ENCODE results near the gene SLCO3A1. TPM values are rescaled to one million over a fixed set of nuclear protein-coding genes. Genes with fewer than 3 reads are reported as not detected.

The SLCO3A1 gene
- total and polyA plus RNA-seq, 2 of the 8 experiments (the other 6 are each of a cell fraction or from before 2014, with no cell fraction given), result 15.1 to 20.4 TPM

DNA sequence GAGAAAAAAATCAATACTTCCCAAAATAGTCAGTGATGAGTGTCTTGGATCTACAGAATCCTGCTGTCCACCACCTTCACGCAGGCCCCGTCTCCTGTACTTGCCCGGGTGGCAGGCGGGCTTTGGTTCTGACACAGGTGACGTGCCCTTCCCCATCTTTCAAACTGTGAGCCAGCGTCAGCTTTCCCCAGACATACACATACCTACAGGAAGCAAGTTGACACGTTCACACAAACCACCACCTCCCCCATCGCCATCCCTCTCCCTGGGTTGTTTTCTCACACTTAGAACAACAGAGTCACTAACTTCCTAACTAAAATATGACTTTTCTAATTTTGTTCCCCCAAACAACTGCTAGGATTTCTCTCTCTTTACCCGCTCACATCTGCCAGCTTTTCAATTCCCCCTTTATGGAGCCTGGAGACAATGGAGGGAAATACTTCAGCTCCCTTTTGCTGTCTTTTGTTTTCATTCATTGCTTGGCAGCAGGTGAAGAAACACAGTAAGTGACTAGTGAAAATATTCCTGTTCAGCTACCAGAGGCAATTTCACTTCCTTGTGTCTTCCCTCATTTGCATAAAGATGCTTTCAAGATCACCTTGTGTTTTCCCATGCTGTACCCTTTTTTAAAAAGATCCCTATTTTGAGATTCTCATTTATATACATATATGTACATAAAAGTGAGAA, 248.3 kb downstream of the SLCO3A1 start (continued):
- TF ChIP-seq, protein P1, sequence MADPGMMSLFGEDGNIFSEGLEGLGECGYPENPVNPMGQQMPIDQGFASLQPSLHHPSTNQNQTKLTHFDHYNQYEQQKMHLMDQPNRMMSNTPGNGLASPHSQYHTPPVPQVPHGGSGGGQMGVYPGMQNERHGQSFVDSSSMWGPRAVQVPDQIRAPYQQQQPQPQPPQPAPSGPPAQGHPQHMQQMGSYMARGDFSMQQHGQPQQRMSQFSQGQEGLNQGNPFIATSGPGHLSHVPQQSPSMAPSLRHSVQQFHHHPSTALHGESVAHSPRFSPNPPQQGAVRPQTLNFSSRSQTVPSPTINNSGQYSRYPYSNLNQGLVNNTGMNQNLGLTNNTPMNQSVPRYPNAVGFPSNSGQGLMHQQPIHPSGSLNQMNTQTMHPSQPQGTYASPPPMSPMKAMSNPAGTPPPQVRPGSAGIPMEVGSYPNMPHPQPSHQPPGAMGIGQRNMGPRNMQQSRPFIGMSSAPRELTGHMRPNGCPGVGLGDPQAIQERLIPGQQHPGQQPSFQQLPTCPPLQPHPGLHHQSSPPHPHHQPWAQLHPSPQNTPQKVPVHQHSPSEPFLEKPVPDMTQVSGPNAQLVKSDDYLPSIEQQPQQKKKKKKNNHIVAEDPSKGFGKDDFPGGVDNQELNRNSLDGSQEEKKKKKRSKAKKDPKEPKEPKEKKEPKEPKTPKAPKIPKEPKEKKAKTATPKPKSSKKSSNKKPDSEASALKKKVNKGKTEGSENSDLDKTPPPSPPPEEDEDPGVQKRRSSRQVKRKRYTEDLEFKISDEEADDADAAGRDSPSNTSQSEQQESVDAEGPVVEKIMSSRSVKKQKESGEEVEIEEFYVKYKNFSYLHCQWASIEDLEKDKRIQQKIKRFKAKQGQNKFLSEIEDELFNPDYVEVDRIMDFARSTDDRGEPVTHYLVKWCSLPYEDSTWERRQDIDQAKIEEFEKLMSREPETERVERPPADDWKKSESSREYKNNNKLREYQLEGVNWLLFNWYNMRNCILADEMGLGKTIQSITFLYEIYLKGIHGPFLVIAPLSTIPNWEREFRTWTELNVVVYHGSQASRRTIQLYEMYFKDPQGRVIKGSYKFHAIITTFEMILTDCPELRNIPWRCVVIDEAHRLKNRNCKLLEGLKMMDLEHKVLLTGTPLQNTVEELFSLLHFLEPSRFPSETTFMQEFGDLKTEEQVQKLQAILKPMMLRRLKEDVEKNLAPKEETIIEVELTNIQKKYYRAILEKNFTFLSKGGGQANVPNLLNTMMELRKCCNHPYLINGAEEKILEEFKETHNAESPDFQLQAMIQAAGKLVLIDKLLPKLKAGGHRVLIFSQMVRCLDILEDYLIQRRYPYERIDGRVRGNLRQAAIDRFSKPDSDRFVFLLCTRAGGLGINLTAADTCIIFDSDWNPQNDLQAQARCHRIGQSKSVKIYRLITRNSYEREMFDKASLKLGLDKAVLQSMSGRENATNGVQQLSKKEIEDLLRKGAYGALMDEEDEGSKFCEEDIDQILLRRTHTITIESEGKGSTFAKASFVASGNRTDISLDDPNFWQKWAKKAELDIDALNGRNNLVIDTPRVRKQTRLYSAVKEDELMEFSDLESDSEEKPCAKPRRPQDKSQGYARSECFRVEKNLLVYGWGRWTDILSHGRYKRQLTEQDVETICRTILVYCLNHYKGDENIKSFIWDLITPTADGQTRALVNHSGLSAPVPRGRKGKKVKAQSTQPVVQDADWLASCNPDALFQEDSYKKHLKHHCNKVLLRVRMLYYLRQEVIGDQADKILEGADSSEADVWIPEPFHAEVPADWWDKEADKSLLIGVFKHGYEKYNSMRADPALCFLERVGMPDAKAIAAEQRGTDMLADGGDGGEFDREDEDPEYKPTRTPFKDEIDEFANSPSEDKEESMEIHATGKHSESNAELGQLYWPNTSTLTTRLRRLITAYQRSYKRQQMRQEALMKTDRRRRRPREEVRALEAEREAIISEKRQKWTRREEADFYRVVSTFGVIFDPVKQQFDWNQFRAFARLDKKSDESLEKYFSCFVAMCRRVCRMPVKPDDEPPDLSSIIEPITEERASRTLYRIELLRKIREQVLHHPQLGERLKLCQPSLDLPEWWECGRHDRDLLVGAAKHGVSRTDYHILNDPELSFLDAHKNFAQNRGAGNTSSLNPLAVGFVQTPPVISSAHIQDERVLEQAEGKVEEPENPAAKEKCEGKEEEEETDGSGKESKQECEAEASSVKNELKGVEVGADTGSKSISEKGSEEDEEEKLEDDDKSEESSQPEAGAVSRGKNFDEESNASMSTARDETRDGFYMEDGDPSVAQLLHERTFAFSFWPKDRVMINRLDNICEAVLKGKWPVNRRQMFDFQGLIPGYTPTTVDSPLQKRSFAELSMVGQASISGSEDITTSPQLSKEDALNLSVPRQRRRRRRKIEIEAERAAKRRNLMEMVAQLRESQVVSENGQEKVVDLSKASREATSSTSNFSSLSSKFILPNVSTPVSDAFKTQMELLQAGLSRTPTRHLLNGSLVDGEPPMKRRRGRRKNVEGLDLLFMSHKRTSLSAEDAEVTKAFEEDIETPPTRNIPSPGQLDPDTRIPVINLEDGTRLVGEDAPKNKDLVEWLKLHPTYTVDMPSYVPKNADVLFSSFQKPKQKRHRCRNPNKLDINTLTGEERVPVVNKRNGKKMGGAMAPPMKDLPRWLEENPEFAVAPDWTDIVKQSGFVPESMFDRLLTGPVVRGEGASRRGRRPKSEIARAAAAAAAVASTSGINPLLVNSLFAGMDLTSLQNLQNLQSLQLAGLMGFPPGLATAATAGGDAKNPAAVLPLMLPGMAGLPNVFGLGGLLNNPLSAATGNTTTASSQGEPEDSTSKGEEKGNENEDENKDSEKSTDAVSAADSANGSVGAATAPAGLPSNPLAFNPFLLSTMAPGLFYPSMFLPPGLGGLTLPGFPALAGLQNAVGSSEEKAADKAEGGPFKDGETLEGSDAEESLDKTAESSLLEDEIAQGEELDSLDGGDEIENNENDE (IDR thresholded peaks at IDR 0.05; ENCODE audit: insufficient replicate concordance, low read length), result no peak
- TF ChIP-seq HDAC2 (IDR thresholded peaks at IDR 0.05; ENCODE audit: borderline replicate concordance in 1 of 2, low read depth in 2 of 2, low read length in 2 of 2), result no peak
- TF ChIP-seq HDAC6 (IDR thresholded peaks at IDR 0.05; ENCODE audit: low read depth, low read length), result no peak
- TF ChIP-seq, protein P2, sequence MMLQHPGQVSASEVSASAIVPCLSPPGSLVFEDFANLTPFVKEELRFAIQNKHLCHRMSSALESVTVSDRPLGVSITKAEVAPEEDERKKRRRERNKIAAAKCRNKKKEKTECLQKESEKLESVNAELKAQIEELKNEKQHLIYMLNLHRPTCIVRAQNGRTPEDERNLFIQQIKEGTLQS (IDR thresholded peaks at IDR 0.05; ENCODE audit: insufficient read depth, low read depth, low read length), result no peak
- TF ChIP-seq TCF12 (IDR thresholded peaks at IDR 0.05; ENCODE audit: low read depth, low read length), result no peak
- no peak for TF ChIP-seq RXRA (IDR thresholded peaks at IDR 0.05; ENCODE audit: insufficient read depth, low read depth, low read length)
- TF ChIP-seq KDM4A (IDR thresholded peaks at IDR 0.05; ENCODE audit: low read depth, low read length, severe bottlenecking), result no peak
- no peak for TF ChIP-seq ZNF274 (IDR thresholded peaks at IDR 0.05; ENCODE audit: borderline replicate concordance, extremely low read depth, low read length)
- TF ChIP-seq SIX5 (IDR thresholded peaks at IDR 0.05; ENCODE audit: low read depth, low read length), result no peak
- no peak for TF ChIP-seq SRF (IDR thresholded peaks at IDR 0.05; ENCODE audit: low read depth, low read length)
